IMR-90 (cell line): ENCODE results near the gene PHKB. TPM values are rescaled to one million over a fixed set of nuclear protein-coding genes. Genes with fewer than 3 reads are reported as not detected.

Source experiments
- ATAC-seq: fragments of 200-7000 bp; cut with Tn5 transposase; 2 replicates; pipeline ENCODE4 v1.9.1; 2020; ENCODE audit warnings: low read depth, mild to moderate bottlenecking, moderate library complexity
- BruUV-seq: library from RNA; stranded (reverse); fragments of 400-500 nt; replicated peaks from 2 replicates; lab custom pipeline; 2021; lab: Mats Ljungman, UMichigan
- CTCF ChIA-PET: fragments of 300-600 bp; formaldehyde crosslinking; extraction: SDS; loops from one replicate; lab custom pipeline; 2021; ENCODE audit warnings: antibody characterized with exemption; lab: Yijun Ruan, JAX
- POLR2A ChIA-PET: fragments of 300-600 bp; sonication (Branson Sonifier 250); formaldehyde crosslinking; loops from one replicate; lab custom pipeline; 2022; ENCODE audit warnings: antibody characterized with exemption; ENCODE audit not compliant: unreplicated experiment; lab: Charles Lee
- DNase-seq: peaks from one replicate; pipeline ENCODE4 v3.0.0; 2013
- H2AFZ ChIP-seq: replicated peaks from 2 replicates; pipeline ENCODE3; 2013; ENCODE audit warnings: low read length, mild to moderate bottlenecking; ENCODE audit not compliant: poor library complexity
- H2AK5ac ChIP-seq: 2 replicates; pipeline ENCODE4 v1.6.1; 2013; ENCODE audit warnings: low read depth, low read length, inconsistent platforms
- H2AK9ac ChIP-seq: replicated peaks from 2 replicates; pipeline ENCODE3; 2013; ENCODE audit warnings: mild to moderate bottlenecking, low read depth, low read length, moderate library complexity; ENCODE audit not compliant: poor library complexity
- H2BK120ac ChIP-seq: 2 replicates; pipeline ENCODE4 v1.6.1; 2013; ENCODE audit warnings: low read depth, low read length, inconsistent platforms
- H2BK15ac ChIP-seq: 3 replicates; pipeline ENCODE4 v1.6.1; 2013; ENCODE audit warnings: low read depth, low read length, inconsistent platforms
- H2BK20ac ChIP-seq: 2 replicates; pipeline ENCODE4 v1.6.1; 2013; ENCODE audit warnings: low read depth, mild to moderate bottlenecking, inconsistent platforms, low read length, moderate library complexity
- H2BK5ac ChIP-seq: 2 replicates; pipeline ENCODE4 v1.6.1; 2013; ENCODE audit warnings: mild to moderate bottlenecking, low read depth, low read length, inconsistent platforms; ENCODE audit not compliant: poor library complexity, severe bottlenecking
- H3K14ac ChIP-seq: replicated peaks from 2 replicates; pipeline ENCODE4 v1.6.1; 2013; ENCODE audit warnings: low read depth, low read length, inconsistent platforms
- H3K18ac ChIP-seq: 2 replicates; pipeline ENCODE4 v1.6.1; 2013; ENCODE audit warnings: low read depth, low read length, control low read depth
- H3K23ac ChIP-seq: 2 replicates; pipeline ENCODE4 v1.6.1; 2013; ENCODE audit warnings: low read depth, low read length, inconsistent platforms
- H3K27ac ChIP-seq: 2 replicates; pipeline ENCODE4 v1.5.1; 2013; ENCODE audit warnings: mild to moderate bottlenecking, control low read depth, low read length; ENCODE audit not compliant: insufficient read depth
- H3K27me3 ChIP-seq: 2 replicates; pipeline ENCODE4 v1.6.1; 2013; ENCODE audit warnings: low read length; ENCODE audit not compliant: control insufficient read depth, insufficient read depth
- H3K36me3 ChIP-seq: 2 replicates; pipeline ENCODE4 v1.6.1; 2013; ENCODE audit warnings: low read length, mixed read lengths; ENCODE audit not compliant: control insufficient read depth, insufficient read depth
- H3K4ac ChIP-seq: 2 replicates; pipeline ENCODE4 v1.6.1; 2013; ENCODE audit warnings: low read depth, low read length, inconsistent platforms
- H3K4me1 ChIP-seq: 2 replicates; pipeline ENCODE4 v1.6.1; 2013; ENCODE audit warnings: low read length, mixed read lengths; ENCODE audit not compliant: control insufficient read depth, insufficient read depth
- H3K4me2 ChIP-seq: 2 replicates; pipeline ENCODE4 v1.6.1; 2013; ENCODE audit warnings: low read depth, mild to moderate bottlenecking, control low read depth, low read length, moderate library complexity
- H3K4me3 ChIP-seq: 2 replicates; pipeline ENCODE4 v1.5.1; 2013; ENCODE audit warnings: low read depth, mild to moderate bottlenecking, control low read depth, low read length, moderate library complexity; ENCODE audit not compliant: insufficient read depth
- H3K56ac ChIP-seq: 2 replicates; pipeline ENCODE4 v1.6.1; 2013; ENCODE audit warnings: low read length, inconsistent platforms; ENCODE audit not compliant: insufficient read depth; ENCODE audit errors: extremely low read depth
- H3K79me1 ChIP-seq, 2 experiments: 2 replicates each; pipeline ENCODE4 v1.6.1; 2013; ENCODE audit warnings: low read length in 2 of 2, inconsistent platforms in 1 of 2, low read depth in 1 of 2
- H3K9ac ChIP-seq: 2 replicates; pipeline ENCODE4 v1.6.1; 2013; ENCODE audit warnings: low read depth, low read length, control low read depth
- H3K9me1 ChIP-seq: 2 replicates; pipeline ENCODE4 v1.6.1; 2013; ENCODE audit warnings: low read length, inconsistent platforms; ENCODE audit not compliant: insufficient read depth
- H3K9me3 ChIP-seq: 2 replicates; pipeline ENCODE4 v1.6.1; 2013; ENCODE audit warnings: low read length; ENCODE audit not compliant: control insufficient read depth, insufficient read depth
- H4K20me1 ChIP-seq: 2 replicates; pipeline ENCODE4 v1.6.1; 2013; ENCODE audit warnings: low read length, inconsistent platforms; ENCODE audit not compliant: insufficient read depth
- H4K5ac ChIP-seq: 2 replicates; pipeline ENCODE4 v1.6.1; 2013; ENCODE audit warnings: mild to moderate bottlenecking, low read depth, low read length, control low read depth
- H4K8ac ChIP-seq, 2 experiments: 2 replicates each; pipeline ENCODE4 v1.6.1; 2013; ENCODE audit warnings: low read depth in 2 of 2, low read length in 2 of 2, control low read depth in 1 of 2, inconsistent platforms in 1 of 2
- H4K91ac ChIP-seq: 2 replicates; pipeline ENCODE4 v1.6.1; 2013; ENCODE audit warnings: low read depth, low read length, inconsistent platforms; ENCODE audit not compliant: insufficient read depth
- BHLHE40 ChIP-seq: fragments of 150-350 bp; IDR thresholded peaks from 2 replicates; pipeline ENCODE4 v1.6.1; 2016; ENCODE audit warnings: mild to moderate bottlenecking, low read depth, low read length
- CEBPB ChIP-seq: IDR thresholded peaks from 2 replicates; pipeline ENCODE4 v1.6.1; 2012; ENCODE audit warnings: low read depth, low read length, improper control_type of control experiment
- CHD1 ChIP-seq: IDR thresholded peaks from 2 replicates; pipeline ENCODE4 v1.6.1; 2012; ENCODE audit warnings: low read depth, low read length, improper control_type of control experiment
- FOS ChIP-seq: fragments of 150-350 bp; IDR thresholded peaks from 2 replicates; pipeline ENCODE4 v1.6.1; 2016; ENCODE audit warnings: low read depth, low read length
- MAFK ChIP-seq: IDR thresholded peaks from 2 replicates; pipeline ENCODE4 v1.6.1; 2012; ENCODE audit warnings: low read depth, low read length, improper control_type of control experiment
- MAZ ChIP-seq: IDR thresholded peaks from 2 replicates; pipeline ENCODE4 v1.6.1; 2012; ENCODE audit warnings: low read depth, mild to moderate bottlenecking, low read length, improper control_type of control experiment, moderate library complexity, borderline replicate concordance
- POLR2A ChIP-seq: IDR thresholded peaks from 2 replicates; pipeline ENCODE4 v1.6.1; 2012; ENCODE audit warnings: mild to moderate bottlenecking, low read depth, low read length
- RFX5 ChIP-seq: IDR thresholded peaks from 2 replicates; pipeline ENCODE4 v1.8.0; 2012; ENCODE audit warnings: low read depth, mild to moderate bottlenecking, low read length, moderate library complexity
- SMC3 ChIP-seq: fragments of 150-350 bp; IDR thresholded peaks from 2 replicates; pipeline ENCODE4 v1.6.1; 2016; ENCODE audit warnings: low read depth, mild to moderate bottlenecking, antibody characterized with exemption, low read length, moderate library complexity
- WGBS, 2 experiments: methylation state at CpG; one replicate each; pipeline versions ENCODE4 v1.1.5 to v1.1.7; 2013; ENCODE audit warnings: missing lambda C conversion rate in 2 of 2; ENCODE audit not compliant: insufficient read length in 1 of 2; ENCODE audit errors: extremely low coverage in 2 of 2; 5-methylcytosine and 5-hydroxymethylcytosine counted together
- dilution Hi-C: fragments of 300-500 bp; cut with HindIII; formaldehyde crosslinking; loops from one replicate; pipeline ENCODE4 v1.14.3; 2018; ENCODE audit warnings: low sequenced_read_pairs; ENCODE audit not compliant: unreplicated experiment
- in situ Hi-C: fragments of 300-500 bp; cut with MboI; formaldehyde crosslinking; loops from 3 replicates; pipeline ENCODE4 v1.14.3; 2019; ENCODE audit warnings: low sequenced_read_pairs, inconsistent platforms, mixed read lengths
- intact Hi-C: fragments of 100-400 bp; cut with micrococcal nuclease; formaldehyde crosslinking; loops from 2 replicates; pipeline ENCODE4 v1.10.0; 2022
- polyA plus RNA-seq, 3 experiments: library from polyadenylated mRNA; depleted of rRNA; stranded (reverse); fragments of >200 nt; gene quantifications; 2 replicates each; pipeline ENCODE4 v1.2.3, GENCODE V29; 2012; ENCODE audit warnings: low replicate concordance in 1 of 3
- total RNA-seq: library from RNA; depleted of rRNA; stranded (reverse); fragments of >200 nt; gene quantifications from 2 replicates; pipeline ENCODE4 v1.2.3, GENCODE V29; 2012
- TF ChIP-seq, protein P1 (sequence below): conservative IDR thresholded peaks from 2 replicates; pipeline ENCODE4 v1.5.1; 2012; ENCODE audit warnings: mild to moderate bottlenecking, low read depth, low read length, improper control_type of control experiment

PHKB gene
- total and polyA plus RNA-seq, 2 of the 4 experiments (the other 2 are of a cell fraction): 24.2 to 58.6 TPM

DNA sequence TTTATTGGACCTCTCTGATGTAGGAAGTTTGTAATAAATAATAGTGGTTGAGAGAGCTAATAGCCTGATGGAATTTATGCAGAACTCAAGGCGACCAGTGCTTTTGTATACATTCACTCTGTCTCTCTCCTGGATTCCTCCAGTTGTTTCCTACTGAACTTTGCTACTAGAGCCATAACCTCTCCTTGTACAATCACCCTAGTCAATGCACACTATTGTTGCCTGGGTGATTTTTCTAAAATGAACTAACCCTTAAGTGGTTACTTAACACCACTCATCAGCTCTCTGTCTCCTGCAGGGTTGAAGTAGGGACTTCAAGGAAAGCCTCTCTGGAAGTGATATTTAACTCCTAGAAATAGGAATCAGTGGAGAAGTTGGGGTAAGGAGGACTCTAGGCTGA, 9.7 kb downstream of the PHKB start:
- BruUV-seq: no TSS peak
- no peak overlapping the region for H3K14ac ChIP-seq
- no peaks in the 10 kb centered on the region for H3K27me3 ChIP-seq
- no peak overlapping the region for H2AK9ac ChIP-seq
- H3K36me3 ChIP-seq: no peaks in the 10 kb centered on the region
- no peak overlapping the region for H3K9ac ChIP-seq
- H4K91ac ChIP-seq: no peak overlapping the region
- H2AK5ac ChIP-seq: no peak overlapping the region
- no peak overlapping the region for H2BK15ac ChIP-seq
- H3K79me1 ChIP-seq: peaks cover 14 to 48% of the 10 kb centered on the region in 2 experiments; a peak in 3 of 4 replicates
- H3K4ac ChIP-seq: no peak overlapping the region
- no peak overlapping the region for H2BK120ac ChIP-seq
- no peaks in the 10 kb centered on the region for H4K20me1 ChIP-seq
- no peak overlapping the region for H3K18ac ChIP-seq
- no peak overlapping the region for H3K4me3 ChIP-seq
- no peak overlapping the region for H4K5ac ChIP-seq
- CTCF ChIA-PET: no interaction called here
- H3K23ac ChIP-seq: no peak overlapping the region
- POLR2A ChIA-PET: interaction anchor here (0.9 kb wide), 1 partner anchor 10 kb away, joined by 5 read pairs; the partner anchor contains the start of genes ITFG1 and PHKB
- no peak overlapping the region for H2BK20ac ChIP-seq
- peaks cover 1% of the 10 kb centered on the region; the same call in 1 of the 2 replicates for H3K9me1 ChIP-seq
- in situ Hi-C loops: loop anchor here (25.0 kb wide), 1 partner anchor 691 kb away; the partner anchor contains the start of gene ABCC12
- no peak overlapping the region for H2AFZ ChIP-seq
- no peak overlapping the region for H3K4me2 ChIP-seq
- H4K8ac ChIP-seq: no peak overlapping the region
- no peaks in the 10 kb centered on the region for H3K9me3 ChIP-seq
- intact Hi-C loops: no loop called here
- no peak for DNase-seq
- no peak overlapping the region for H2BK5ac ChIP-seq
- no peak for ATAC-seq
- no peak for TF ChIP-seq CHD1
- TF ChIP-seq FOS: no peak
- TF ChIP-seq MAFK: no peak
- no peak for TF ChIP-seq RFX5
- TF ChIP-seq, protein P1, sequence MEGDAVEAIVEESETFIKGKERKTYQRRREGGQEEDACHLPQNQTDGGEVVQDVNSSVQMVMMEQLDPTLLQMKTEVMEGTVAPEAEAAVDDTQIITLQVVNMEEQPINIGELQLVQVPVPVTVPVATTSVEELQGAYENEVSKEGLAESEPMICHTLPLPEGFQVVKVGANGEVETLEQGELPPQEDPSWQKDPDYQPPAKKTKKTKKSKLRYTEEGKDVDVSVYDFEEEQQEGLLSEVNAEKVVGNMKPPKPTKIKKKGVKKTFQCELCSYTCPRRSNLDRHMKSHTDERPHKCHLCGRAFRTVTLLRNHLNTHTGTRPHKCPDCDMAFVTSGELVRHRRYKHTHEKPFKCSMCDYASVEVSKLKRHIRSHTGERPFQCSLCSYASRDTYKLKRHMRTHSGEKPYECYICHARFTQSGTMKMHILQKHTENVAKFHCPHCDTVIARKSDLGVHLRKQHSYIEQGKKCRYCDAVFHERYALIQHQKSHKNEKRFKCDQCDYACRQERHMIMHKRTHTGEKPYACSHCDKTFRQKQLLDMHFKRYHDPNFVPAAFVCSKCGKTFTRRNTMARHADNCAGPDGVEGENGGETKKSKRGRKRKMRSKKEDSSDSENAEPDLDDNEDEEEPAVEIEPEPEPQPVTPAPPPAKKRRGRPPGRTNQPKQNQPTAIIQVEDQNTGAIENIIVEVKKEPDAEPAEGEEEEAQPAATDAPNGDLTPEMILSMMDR: no peak
- no peak for TF ChIP-seq POLR2A
- TF ChIP-seq SMC3: no peak
- no peak for TF ChIP-seq CEBPB
- no peak for TF ChIP-seq BHLHE40
- TF ChIP-seq MAZ: no peak
- no peak overlapping the region for H3K56ac ChIP-seq
- no CpG with 5 or more reads among the region's 1 CpG for whole genome bisulfite sequencing, 2 experiments
- no peak overlapping the region for H3K27ac ChIP-seq
- dilution Hi-C loops: no loop called here
- peaks cover under 1% of the 10 kb centered on the region; the same call in 1 of the 2 replicates for H3K4me1 ChIP-seq
